ENCODE data around the gene HS3ST5. TPM values are rescaled to one million over a fixed set of nuclear protein-coding genes. Genes with fewer than 3 reads are reported as not detected.

HS3ST5 gene
- total RNA-seq, 2 experiments from 2014 or later: not detected

DNA sequence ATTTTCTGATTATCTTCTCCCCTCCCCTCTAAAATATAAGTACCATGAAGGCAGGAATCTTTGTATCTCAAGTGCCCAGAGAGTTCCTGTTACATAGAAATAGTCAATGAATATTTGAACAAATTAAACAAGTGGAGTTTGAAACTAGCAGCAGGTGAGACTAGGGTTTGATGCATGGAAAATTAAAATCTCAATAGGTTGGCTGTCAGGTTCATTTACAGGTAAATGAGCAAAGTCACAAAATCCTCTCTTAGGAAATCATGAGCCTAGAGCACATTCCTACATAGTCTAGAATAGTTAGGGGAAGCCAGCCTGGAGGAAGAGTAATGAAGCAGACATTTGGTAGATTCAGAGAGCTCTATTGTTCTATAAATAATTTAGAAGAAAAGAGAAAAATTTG lies 140.4 kb downstream of the HS3ST5 start:
- ChIA-PET POLR2A (no interaction called here), CTCF (no interaction called here)

DNA sequence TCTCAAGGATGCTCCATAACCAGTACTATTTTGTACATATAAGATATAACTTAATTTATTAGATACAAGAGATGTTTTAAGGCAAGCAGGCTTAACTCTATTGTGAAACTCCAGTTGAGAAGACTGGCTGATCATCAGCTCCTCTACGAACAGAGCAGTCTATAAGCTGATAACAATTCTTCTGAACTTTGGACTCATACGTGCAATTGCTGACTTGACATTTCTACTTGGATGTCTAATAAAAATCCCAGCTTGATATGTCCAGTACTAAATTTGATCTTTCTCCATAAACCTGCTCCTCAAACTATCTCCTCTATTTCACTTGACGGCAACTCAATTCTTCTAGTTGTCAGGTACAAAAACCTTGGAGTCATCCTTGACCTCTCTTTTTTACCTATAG lies 141.9 kb downstream of the HS3ST5 start:
- ChIA-PET POLR2A (no interaction called here), CTCF (no interaction called here)

DNA sequence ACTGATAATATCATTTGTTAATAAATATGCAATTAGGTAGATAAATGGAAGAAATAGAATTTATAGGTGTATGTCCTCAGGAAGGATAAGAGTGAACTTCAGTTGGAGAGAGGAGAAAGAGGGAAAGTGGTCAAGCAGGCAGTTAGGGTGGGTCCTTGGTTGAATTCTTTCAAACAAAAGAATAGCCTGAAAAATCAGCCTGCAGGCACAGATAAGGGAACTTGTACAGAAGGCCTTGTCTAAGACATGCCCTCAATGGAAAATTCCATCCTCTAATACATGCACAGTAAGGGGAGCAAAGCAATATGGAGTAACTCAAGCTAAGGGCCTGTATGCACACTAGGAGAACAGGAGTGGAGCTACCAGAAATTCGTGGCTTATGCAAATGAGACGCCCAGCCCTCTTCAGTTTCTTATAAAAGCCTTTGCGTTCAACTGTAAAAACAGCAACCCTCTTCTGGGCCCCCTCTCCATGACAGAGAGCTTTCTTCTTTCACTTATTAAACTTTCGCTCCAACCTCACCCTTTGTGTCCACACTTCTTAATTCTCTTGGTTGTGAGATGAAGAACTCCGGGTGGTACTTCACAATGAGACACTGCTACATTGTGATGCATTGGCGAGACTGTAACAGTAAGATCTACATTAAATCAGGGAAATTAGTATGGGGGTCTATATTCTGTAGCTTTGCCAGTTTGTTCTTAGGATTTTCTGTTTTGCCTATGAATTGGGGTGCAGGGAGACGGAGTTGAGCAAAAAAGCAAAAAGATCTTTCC lies 147.0 kb downstream of the HS3ST5 start:
- ChIA-PET CTCF (no interaction called here), POLR2A (no interaction called here)

DNA sequence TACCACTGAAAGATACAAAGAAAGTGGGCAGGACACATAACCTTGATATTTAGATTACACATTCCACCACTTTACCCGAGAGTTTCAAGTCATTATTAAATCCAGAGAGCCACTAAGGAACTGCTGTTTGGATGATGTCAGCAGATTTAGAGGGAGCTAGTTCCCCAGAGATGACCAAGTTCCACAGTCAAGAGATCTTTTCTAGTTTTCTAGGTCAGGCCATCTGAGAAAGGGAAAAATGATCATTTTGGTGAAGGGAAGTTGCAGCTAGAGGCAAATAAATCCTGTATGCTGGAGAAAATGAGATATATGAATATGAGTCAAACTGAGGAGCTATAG lies 147.8 kb downstream of the HS3ST5 start:
- POLR2A ChIA-PET: no interaction called here
- CTCF ChIA-PET: no interaction called here

DNA sequence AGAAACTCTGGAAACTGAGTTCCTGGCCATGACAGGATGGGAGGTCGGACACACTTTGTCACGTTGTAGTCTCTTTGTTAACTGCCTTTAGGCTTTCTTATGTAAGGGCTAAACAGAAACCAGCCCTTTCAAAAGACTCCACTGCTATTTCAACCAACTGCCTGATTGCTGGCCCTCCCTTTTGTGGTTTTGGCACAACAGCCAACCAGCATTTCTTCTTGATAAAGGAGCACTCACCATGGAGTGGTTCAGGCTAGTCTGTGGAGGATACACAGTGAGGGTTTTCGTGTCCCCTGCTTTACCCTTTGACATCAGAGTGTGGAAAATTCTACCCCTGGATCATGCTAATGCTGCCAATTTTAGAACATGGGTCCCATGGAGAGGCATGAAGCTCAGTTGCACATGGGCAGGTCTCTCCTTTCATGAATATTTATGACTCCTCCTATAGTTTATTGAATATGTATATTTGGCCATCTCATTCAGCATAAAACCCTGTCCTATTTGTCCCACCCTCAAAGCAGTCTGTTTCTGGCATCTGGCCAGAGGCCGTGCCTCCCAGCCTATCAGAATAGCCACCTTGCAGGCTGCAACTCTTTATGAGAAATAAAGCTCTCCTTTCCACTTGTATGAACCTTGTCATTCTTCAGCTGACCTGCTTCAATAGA lies 148.3 kb downstream of the HS3ST5 start:
- POLR2A ChIA-PET: no interaction called here
- CTCF ChIA-PET: no interaction called here

DNA sequence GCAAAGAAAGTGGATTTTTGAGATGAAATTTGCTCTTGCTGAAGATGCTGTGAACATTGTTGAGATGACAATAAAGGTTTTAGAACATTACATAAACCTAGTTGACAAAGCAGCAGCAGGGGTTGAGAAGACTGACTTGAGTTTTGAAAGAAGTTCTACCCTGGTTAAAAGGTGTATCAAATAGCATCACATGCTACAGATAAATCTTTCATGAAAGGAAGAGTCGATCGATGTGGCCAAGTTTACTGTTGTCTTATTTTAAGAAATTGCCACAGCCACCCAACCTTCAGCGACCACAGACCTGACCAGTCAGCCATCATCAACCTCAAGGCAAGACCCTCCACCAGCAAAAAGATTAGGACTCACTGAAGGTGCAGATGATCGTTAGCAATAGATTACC lies 155.3 kb downstream of the HS3ST5 start:
- ChIA-PET POLR2A (no interaction called here), CTCF (no interaction called here)

DNA sequence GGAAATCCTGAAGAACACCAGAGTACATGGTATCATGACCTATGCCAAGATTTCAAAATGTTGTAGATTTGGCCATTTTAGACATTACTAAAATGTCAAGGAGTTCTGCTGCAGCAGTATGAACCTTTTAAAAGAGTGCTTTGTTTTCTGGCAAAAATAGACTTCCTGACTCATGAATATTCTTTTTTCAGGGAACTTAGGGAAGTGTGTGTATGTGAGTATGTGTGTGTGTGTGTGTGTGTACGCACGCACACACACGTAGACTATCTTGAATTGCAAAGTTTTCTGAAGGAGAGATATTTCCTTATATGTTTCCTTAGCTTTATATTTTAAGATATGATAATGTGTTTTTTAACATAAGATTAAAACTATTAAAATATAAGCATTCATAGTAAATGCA lies 161.2 kb downstream of the HS3ST5 start:
- POLR2A ChIA-PET: no interaction called here
- CTCF ChIA-PET: no interaction called here

DNA sequence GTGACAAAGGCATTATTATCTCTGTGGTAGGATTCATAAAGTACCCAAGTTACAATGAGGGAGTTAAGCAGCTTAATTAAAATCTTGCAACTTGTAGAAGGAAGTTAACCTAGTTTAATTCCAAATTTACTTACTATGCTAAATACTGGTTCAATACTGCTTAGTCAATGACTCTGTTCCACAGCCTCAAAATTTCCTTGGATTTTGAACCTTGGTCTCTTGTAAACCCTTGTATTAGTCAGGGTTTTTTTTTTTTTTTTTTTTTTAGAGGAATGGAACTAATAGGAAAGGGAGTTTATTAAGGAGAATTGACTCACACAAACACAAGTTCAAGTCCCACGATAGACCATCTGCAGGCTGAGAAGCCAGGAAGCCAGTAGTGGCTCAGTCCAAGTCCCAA lies 163.4 kb downstream of the HS3ST5 start:
- POLR2A ChIA-PET: no interaction called here
- CTCF ChIA-PET: no interaction called here

DNA sequence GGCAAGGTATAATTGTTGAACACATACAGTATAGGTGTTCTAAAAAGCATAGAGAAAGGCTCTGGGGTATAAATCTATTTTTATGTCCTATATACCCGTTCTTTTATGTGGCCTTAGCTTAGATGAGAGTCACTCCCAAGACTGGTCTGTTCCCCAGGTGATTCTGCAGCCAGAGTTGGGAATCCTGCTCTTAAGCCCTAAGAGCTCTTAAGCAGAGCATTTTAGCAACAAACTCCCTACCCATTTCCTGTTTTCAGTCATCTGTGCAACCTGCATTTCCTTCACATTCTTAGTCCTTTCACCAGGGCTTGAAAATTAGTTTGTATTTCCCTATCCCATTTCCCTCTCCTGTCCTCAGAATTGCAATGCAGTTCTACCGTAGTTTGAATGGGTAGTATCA lies 166.1 kb downstream of the HS3ST5 start:
- POLR2A ChIA-PET: no interaction called here
- CTCF ChIA-PET: no interaction called here

DNA sequence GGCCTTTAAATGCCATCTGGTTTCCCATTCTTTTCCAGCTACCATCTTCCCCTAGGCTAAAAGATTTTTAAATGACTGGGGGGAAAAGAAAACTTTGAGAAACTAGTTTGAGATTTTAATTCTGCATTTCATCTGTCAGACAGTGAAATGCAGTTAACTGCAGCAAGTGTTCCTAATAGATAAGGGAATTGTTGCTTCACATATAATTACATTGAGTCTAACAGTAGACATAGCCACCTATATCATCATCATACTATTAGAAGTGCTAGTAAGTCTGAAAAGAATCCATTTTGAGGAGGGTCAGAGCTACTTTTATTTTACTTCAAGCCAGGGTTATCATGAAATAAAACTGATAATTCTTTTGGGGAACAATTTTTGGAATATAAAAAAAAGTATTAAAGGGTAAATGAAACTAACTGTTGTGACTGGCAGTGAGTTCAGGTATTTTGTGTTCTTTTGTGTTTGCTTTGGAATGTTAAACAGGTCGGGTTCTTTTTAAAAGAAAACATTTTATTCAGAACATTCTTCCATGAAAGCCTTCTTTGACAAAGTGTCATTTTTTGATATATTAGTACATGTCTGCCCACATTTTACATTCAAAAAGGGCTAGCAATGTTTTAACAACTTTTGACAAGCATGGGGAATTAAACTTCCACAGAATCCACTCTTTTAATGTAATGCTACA lies 170.1 kb downstream of the HS3ST5 start:
- ChIA-PET POLR2A (no interaction called here), CTCF (no interaction called here)

DNA sequence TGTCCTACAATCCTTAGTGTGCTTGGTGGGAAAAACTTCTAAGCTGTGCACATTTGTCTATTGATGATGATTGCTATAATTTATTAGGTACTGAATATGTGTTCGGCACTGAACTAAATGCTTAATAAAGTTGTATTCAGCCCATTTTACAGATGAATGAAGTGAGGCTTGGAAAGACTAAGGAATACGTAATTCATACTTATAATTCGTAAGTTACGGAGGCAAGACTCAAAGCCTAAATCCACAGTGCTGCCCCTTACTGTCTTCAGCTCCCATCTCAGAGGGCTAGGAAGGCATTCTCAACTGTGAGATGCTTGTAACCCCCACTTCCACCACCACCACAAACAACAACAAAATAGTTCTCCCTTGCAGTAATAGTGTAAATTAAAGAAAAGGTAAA lies 171.3 kb downstream of the HS3ST5 start:
- POLR2A ChIA-PET: no interaction called here
- CTCF ChIA-PET: interaction anchor here (0.6 kb wide), 1 partner anchor 123 kb away, joined by 4 read pairs; no protein-coding TSS in a partner anchor

DNA sequence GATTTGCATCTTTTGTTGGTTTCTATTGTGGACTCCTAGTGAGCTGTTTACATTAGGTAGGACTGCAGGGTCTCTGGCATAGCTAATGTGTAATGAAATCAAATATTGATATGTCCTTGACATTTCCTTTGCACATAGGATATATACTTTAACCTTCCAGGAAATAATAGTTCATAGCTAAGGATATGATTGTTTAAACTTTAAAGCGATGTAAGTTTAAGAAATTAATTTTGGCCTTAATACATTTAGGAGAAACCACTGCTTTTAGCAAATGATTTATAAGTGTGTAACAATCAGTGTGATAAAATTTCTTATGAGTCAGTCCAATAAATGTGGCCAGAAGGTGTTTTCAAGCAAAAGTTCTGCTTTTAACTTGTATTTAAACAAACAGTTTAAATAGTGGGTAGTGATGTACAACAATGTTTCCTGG lies 171.8 kb downstream of the HS3ST5 start:
- CTCF ChIA-PET: no interaction called here

DNA sequence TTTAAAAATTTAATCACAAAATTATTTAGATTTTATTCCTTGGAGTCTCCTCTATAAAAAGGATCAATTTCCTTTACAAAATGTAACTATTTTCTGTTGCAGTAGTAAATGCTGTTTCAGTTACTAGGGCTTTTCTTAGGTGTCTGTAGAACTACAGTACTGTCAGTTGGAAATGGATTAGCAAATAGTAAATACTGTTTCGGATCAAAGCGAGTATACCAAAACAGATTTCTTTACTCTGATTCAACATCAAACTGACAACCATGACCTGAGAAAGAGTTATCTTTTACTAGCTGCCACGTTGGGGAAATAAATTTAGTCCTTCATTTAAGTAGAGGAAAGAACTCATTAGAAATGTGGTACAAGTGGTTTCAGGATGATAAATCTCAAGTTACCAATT lies 172.5 kb downstream of the HS3ST5 start:
- CTCF ChIA-PET: no interaction called here
- POLR2A ChIA-PET: no interaction called here

More for the DNA sequence above, 171.8 kb downstream of the HS3ST5 start:
- POLR2A ChIA-PET: no interaction called here

DNA sequence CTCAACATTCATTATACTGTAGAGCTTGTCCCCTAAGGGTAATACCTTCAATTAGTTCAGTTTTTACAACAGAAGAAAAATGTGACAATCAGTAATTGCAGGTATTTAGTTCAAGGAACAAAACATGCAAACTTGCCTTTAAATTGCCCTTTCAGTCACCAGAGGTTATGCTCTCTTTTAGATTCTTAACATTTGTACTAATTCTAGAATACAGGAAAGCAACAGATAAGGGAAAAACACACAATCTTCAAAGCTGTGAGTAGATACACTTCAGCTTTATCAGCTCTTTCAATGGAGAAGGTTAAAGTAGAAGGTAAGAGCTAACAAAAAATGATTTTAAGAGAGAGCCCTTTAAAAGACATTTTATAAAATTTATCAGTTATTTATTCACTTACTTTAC lies 173.1 kb downstream of the HS3ST5 start:
- POLR2A ChIA-PET: no interaction called here
- CTCF ChIA-PET: no interaction called here

DNA sequence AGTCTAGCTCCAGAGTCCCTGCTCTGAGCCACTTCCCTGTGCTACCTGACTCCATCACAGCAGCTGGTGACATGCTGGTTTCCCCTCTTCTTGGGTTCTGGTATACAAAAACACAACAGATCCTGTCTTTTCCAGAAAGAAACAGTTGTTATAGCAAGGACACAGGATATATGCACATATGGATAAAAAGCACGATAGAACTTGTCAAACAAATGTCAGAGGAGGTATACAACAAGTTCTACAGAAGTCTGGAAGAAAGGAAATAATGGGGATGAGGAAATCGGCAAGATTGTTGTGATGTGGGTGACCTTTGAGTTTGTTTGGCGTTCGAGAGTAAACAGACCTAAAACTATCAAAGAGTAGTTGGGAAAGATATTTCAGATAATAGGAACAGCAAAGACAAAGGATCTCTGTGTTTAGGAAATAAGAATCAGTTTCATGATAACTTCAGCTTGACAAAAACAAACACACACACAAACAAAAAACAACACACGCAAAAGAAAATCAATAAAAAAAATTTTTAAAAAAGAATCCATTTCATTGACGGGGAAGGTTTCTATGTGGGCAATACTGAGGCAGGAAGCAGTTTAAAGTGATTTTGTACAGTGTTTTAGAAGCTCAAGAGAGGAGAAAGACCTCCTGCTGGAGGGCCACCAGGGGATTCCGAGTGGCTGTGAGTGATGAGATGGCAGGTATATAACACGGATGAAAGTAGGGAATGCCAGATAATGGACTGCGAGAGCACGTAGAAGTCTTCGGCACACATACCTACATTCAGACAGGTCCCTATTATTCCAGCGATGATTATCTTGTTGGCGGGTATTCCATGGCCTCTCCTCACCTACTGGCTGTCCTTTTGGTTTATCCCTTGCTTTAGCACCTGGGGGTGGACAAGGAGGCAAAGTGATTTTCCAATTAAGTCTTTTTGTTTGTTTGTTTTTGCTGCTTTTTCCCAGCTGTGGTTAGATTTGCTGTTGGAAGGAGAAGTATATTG lies 174.9 kb downstream of the HS3ST5 start:
- ChIA-PET POLR2A (interaction anchor here (0.6 kb wide), 1 partner anchor 64 kb away, joined by 4 read pairs; no protein-coding TSS in a partner anchor), CTCF (no interaction called here)

DNA sequence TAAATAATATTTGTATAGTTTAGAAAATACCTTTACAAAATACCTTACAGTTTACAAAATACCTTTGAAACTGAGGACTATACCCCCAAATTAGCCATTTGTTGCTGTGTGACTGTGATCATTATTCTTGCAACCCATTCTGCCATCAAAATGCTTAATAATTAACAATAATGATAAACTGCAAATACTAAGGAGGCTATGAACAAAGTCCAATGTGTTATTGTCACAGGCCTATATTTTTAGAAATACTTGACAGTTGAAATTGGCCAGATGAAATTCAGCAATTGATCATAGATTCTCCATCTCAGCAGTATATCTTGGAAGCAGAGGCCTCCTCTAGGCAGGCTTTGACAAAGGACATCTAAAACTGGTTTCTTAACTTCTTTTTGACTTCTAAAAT lies 178.6 kb downstream of the HS3ST5 start:
- ChIA-PET CTCF (no interaction called here), POLR2A (no interaction called here)

DNA sequence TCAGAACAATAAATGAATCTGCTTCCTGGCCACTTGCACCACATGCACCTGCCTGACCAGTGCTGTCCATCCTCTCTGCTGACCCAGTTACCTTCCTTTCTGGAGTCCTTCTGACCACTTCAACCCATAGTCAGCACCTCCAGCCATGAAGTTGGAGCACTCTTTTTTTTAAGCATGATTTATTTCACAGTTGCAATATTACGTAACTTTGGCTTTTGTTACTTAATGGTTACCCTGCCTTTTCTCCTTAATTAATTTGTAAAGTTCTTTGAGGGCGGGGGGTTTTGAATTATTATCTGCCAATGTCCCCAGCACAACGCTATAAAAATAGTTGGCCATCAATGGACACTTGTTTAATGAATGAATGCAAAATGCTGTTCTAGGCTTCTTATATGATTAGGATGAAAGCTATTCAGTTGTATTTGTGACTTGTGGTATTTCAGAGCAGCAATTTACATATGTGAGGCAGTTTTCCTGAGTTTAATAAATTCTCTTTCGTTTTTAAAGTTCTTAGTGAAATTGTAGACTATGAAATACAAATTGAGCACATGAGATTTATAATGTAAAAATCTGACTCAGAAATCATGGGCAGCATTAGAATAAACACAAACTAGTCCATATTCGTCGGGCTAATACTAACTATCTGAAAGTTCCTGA lies 180.0 kb downstream of the HS3ST5 start:
- ChIA-PET CTCF (no interaction called here), POLR2A (no interaction called here)

DNA sequence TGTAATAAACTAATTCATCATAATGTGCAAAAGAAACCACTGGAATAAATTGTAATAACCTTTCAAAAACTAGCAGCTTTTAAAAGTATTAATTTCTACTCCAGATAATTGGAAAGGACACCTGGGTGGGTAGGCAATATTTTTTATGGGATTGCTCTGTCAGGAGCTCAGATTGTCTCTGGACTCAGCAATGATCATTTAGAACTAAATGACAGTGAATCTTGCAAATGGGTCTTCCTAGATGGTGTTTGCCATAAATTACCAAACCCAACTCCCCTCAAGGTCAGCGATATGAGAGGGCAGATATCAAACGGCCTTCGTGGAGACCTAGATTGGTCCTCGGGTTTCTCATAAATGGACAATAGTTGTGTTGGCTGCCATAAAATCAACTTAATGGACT lies 181.9 kb downstream of the HS3ST5 start:
- ChIA-PET CTCF (no interaction called here), POLR2A (no interaction called here)

DNA sequence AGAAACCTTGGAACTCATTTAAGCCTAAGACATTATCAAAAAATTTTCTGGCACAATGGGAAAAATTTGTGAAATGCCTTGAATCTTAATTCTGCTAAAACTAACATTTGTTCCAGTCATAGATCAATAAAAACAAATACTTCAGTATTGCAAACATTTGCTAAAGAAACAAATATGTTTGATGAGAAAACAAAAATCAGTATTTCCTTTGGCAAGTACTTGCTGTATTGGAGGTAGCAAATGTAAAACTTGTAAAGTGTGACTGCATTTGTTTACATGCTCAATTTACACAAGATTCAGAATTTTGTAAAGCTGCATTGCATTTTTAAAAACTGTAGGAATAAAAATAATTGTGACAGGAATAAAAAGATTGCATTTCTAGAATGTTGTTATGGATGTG lies 183.1 kb downstream of the HS3ST5 start:
- ChIA-PET POLR2A (no interaction called here), CTCF (no interaction called here)
